Heart left ventricle (tissue), 16 donors: ENCODE results near the gene MTMR4. TPM values are rescaled to one million over a fixed set of nuclear protein-coding genes. Genes with fewer than 3 reads are reported as not detected.

Experiments
- ATAC-seq, 4 donors: fragments of 200-7000 bp; cut with Tn5 transposase; one replicate each; pipeline ENCODE4 v1.9.1; 2020 to 2022; ENCODE audit warnings: moderate library complexity in 4 of 4, mild to moderate bottlenecking in 3 of 4, moderate number of reproducible peaks in 1 of 4
- DNase-seq, 5 donors: peaks; one replicate each; pipeline ENCODE4 v3.0.0-alpha.2; 2020
- H3K27ac ChIP-seq, 12 donors: fragments of 200-600 bp; sonication (generic) in 4 of 12; one replicate each; pipeline versions ENCODE4 v1.5.0 to v1.8.0; 2016 to 2022; ENCODE audit warnings: mild to moderate bottlenecking in 2 of 12
- H3K27me3 ChIP-seq, 9 donors: fragments of 200-600 bp; sonication (generic) in 2 of 9; one replicate each; pipeline versions ENCODE4 v1.5.1 to v1.8.0; 2016 to 2022; ENCODE audit warnings: mild to moderate bottlenecking in 3 of 9
- H3K36me3 ChIP-seq, 9 donors: fragments of 200-600 bp; sonication (generic) in 2 of 9; one replicate each; pipeline versions ENCODE4 v1.5.0 to v1.8.0; 2018 to 2022; ENCODE audit warnings: mild to moderate bottlenecking in 2 of 9
- H3K4me1 ChIP-seq, 12 donors: fragments of 200-600 bp; sonication (generic) in 4 of 12; one replicate each; pipeline versions ENCODE4 v1.5.0 to v1.8.0; 2016 to 2022; ENCODE audit warnings: mild to moderate bottlenecking in 3 of 12
- H3K4me3 ChIP-seq, 12 donors: fragments of 200-600 bp; sonication (generic) in 4 of 12; one replicate each; pipeline versions ENCODE4 v1.5.0 to v1.8.0; 2017 to 2022; ENCODE audit warnings: mild to moderate bottlenecking in 9 of 12, moderate library complexity in 4 of 12
- H3K9me3 ChIP-seq, 12 donors: fragments of 200-600 bp; sonication (generic) in 4 of 12; one replicate each; pipeline versions ENCODE4 v1.5.0 to v1.8.0; 2016 to 2022; ENCODE audit warnings: mild to moderate bottlenecking in 1 of 12
- CTCF ChIP-seq, 12 donors: fragments of 200-600 bp; sonication (generic) in 4 of 12; IDR thresholded peaks; one replicate each; pipeline versions ENCODE4 v1.5.0 to v1.8.0; 2018 to 2022; ENCODE audit warnings: antibody characterized with exemption in 12 of 12, mild to moderate bottlenecking in 5 of 12
- POLR2A ChIP-seq, 2 donors: fragments of 450-650 bp; IDR thresholded peaks; one replicate each; pipeline ENCODE4 v1.6.1; 2017; ENCODE audit warnings: antibody characterized with exemption in 2 of 2, mild to moderate bottlenecking in 2 of 2, moderate library complexity in 2 of 2
- WGBS, 4 donors: extraction: QIAGEN DNeasy Blood & Tissue Kit in 2 of 4; methylation state at CpG; one replicate each; pipeline versions ENCODE4 v1.1.5 to v1.1.7; 2013 to 2018; 5-methylcytosine and 5-hydroxymethylcytosine counted together
- intact Hi-C, 10 donors: fragments of 100-400 bp; cut with DNase I; formaldehyde crosslinking; loops; one replicate each; pipeline versions ENCODE4 v1.11.1 to v1.14.2; 2022
- polyA plus RNA-seq, 2 donors: library from polyadenylated mRNA; stranded (reverse); fragments of 200-250 nt; gene quantifications; one replicate each; pipeline ENCODE4 v1.2.3, GENCODE V29; 2013
- total RNA-seq, 9 donors: library from RNA; depleted of rRNA in 2 of 9; stranded (reverse); fragments of >200 nt in 2 of 9; fragmentation: NEBNext Ultra II Directional in 3 of 9; extraction: Animal tissue kit (Norgen Biotek cat#: 25700) in 3 of 9; gene quantifications; one replicate each; pipeline versions ENCODE4 v1.1.0 to v1.2.4, GENCODE V29; 2016 to 2023
- donor health status: ischemic (EF 13 %, LVEDD 7.1; RV severe dilation, severe dysfunction).
- donor health status: healthy with polysubstance abuse.
- donor health status: DM: no; HTN: yes; CAD: no.
- donor health status: DM: no; HTN: no; CAD: no.
- donor health status: ischemic (EF 25% LVEDD 6.9; RV normal size, moderate dysfunction).
- donor health status: ischemic (EF 25% LVEDD 5.7; RV mildly dilated, moderate dysfunction).
- donor health status: healthy.
- donor health status: DM: yes; HTN: yes; CAD: no.
- donor health status: ischemic (EF 35%, LVEDD 5.7; RV mildly dilated, moderate dysfunction).
- donor health status: nonischemic (EF 11% LVEDD 7.7; RV severe dilation, severe dysfunction).
- donor health status: DM: yes; HTN: yes; CAD: no.
- donor health status: PGD.
- donor health status: ischemic (EF 29% LVEDD 5.4; RV normal size, mild dysfunction).
- donor health status: nonischemic (EF 23%, LVEDD 6.1; RV moderate dilation, normal function).

Gene MTMR4
- total and polyA plus RNA-seq, 11 donors = 9.1 to 24.9 (median 19.8) TPM

DNA sequence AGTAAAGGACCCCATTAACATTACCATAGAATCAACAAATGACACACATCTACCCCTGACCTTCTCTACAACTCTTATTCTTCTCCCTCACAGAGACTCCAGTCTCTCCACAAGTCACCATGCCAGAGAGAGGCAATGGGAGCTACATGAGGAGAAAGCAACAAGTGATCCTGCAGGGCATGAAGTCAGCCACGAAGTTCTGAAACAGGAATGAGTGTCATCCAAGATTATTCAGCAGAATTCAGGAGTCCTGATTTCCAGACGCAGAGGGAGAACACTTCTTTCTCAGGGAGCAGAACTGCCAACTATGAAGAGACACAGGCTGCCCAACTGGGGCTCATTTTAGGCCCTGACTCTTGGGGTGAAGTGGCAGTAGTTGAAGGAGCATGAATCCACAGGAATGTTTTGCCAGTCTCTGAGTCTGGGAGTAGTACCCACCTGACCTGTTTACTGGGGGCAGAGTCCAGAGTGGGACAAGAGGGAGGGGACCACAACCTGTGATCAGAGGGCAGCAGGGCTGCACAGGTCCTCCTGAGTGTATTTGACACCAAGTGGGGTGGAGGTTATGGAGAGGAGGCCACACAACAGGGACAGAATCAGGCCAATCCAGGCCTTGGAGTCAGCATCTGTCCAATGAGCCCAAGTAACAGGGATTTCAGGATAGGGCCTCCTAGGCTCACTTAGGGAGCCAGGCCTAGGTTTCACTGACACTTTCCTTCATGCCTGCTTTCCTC lies 2.4 kb upstream of the MTMR4 start:
- TF ChIP-seq POLR2A (IDR thresholded peaks at IDR 0.05) (no peak), CTCF (IDR thresholded peaks at IDR 0.05) (no peak)
- no peak for ATAC-seq
- WGBS, 4 donors = 36 to 55% (median 48%) methylated on average over 2 of the region's 2 CpGs

GRCh38 chr17:58515286-58515685 lies 848 bp upstream of the MTMR4 start:
- intact Hi-C loops = loop anchor here in 8 of 10 donors (5.0 to 10.0 kb wide), 10 partner anchors 62 to 642 kb away; partner anchors contain the start of genes RAD51C (in 3 of the 8), TEX14 (in 3 of the 8), PRR11 (in 1 of the 8) and SKA2 (in 1 of the 8)
- no peak for DNase-seq
- ATAC-seq = no peak
- H3K9me3 ChIP-seq = no peaks in the 10 kb centered on the region
- peak overlapping the region in 4 of 12 donors; percentile 65 to 89 (median 75) for H3K4me3 ChIP-seq
- no peaks in the 10 kb centered on the region for H3K27me3 ChIP-seq
- 70 to 78% (median 76%) methylated on average over 2 of the region's 2 CpGs for WGBS, 4 donors
- H3K36me3 ChIP-seq = peaks cover 0 to 37% (median 25%) of the 10 kb centered on the region in 9 donors
- H3K27ac ChIP-seq = peak overlapping the region in 9 of 12 donors; percentile 50 to 97 (median 73)
- H3K4me1 ChIP-seq = peaks cover 5 to 58% (median 38%) of the 10 kb centered on the region in 12 donors
- no peak for TF ChIP-seq CTCF (IDR thresholded peaks at IDR 0.05)
- TF ChIP-seq POLR2A (IDR thresholded peaks at IDR 0.05) = no peak

More for the DNA sequence above, 2.4 kb upstream of the MTMR4 start:
- DNase-seq = no peak
- Histone ChIP-seq H3K36me3 (peaks cover 0 to 30% (median 15%) of the 10 kb centered on the region in 9 donors), H3K9me3 (no peaks in the 10 kb centered on the region), H3K27ac (peak overlapping the region; percentile 83 to 99 (median 96)), H3K4me1 (peaks cover 5 to 69% (median 42%) of the 10 kb centered on the region in 12 donors), H3K4me3 (peak overlapping the region; percentile 65 to 97 (median 76)), H3K27me3 (no peaks in the 10 kb centered on the region)
- intact Hi-C loops = loop anchor here in 8 of 10 donors (5.0 to 10.0 kb wide), 10 partner anchors 60 to 640 kb away; partner anchors contain the start of genes RAD51C (in 3 of the 8), TEX14 (in 3 of the 8), PRR11 (in 1 of the 8) and SKA2 (in 1 of the 8)

GRCh38 chr17:58514770-58515157 lies 326 bp upstream of the MTMR4 start:
- no peak for ATAC-seq
- TF ChIP-seq CTCF (IDR thresholded peaks at IDR 0.05) (no peak), POLR2A (IDR thresholded peaks at IDR 0.05) (no peak)
- Histone ChIP-seq H3K27me3 (no peaks in the 10 kb centered on the region), H3K36me3 (peaks cover 0 to 42% (median 30%) of the 10 kb centered on the region in 9 donors), H3K4me1 (peaks cover 5 to 52% (median 33%) of the 10 kb centered on the region in 12 donors), H3K9me3 (no peaks in the 10 kb centered on the region), H3K4me3 (peak overlapping the region; percentile 55 to 89 (median 70)), H3K27ac (peak overlapping the region in 11 of 12 donors; percentile 36 to 97 (median 60))
- intact Hi-C loops = loop anchor here in 8 of 10 donors (5.0 to 10.0 kb wide), 10 partner anchors 63 to 643 kb away; partner anchors contain the start of genes RAD51C (in 3 of the 8), TEX14 (in 3 of the 8), PRR11 (in 1 of the 8) and SKA2 (in 1 of the 8)
- DNase-seq = no peak
- 27 to 32% (median 31%) methylated on average over 11 of the region's 11 CpGs for WGBS, 4 donors
